HG02938 (cell line): ENCODE results near the gene PLD1.
"Not testable (repeated sequence)": the region's sequence is repeated elsewhere in the genome, so short reads cannot be mapped to it uniquely, and the experiment has no call there.

Experiments
- ATAC-seq: cut with Tn5 transposase; IDR thresholded peaks from one replicate; pipeline ENCODE4 v1.9.1; 2021; ENCODE audit warnings: mild to moderate bottlenecking, moderate library complexity; ENCODE audit not compliant: unreplicated experiment

Gene PLD1, protein sequence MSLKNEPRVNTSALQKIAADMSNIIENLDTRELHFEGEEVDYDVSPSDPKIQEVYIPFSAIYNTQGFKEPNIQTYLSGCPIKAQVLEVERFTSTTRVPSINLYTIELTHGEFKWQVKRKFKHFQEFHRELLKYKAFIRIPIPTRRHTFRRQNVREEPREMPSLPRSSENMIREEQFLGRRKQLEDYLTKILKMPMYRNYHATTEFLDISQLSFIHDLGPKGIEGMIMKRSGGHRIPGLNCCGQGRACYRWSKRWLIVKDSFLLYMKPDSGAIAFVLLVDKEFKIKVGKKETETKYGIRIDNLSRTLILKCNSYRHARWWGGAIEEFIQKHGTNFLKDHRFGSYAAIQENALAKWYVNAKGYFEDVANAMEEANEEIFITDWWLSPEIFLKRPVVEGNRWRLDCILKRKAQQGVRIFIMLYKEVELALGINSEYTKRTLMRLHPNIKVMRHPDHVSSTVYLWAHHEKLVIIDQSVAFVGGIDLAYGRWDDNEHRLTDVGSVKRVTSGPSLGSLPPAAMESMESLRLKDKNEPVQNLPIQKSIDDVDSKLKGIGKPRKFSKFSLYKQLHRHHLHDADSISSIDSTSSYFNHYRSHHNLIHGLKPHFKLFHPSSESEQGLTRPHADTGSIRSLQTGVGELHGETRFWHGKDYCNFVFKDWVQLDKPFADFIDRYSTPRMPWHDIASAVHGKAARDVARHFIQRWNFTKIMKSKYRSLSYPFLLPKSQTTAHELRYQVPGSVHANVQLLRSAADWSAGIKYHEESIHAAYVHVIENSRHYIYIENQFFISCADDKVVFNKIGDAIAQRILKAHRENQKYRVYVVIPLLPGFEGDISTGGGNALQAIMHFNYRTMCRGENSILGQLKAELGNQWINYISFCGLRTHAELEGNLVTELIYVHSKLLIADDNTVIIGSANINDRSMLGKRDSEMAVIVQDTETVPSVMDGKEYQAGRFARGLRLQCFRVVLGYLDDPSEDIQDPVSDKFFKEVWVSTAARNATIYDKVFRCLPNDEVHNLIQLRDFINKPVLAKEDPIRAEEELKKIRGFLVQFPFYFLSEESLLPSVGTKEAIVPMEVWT

DNA sequence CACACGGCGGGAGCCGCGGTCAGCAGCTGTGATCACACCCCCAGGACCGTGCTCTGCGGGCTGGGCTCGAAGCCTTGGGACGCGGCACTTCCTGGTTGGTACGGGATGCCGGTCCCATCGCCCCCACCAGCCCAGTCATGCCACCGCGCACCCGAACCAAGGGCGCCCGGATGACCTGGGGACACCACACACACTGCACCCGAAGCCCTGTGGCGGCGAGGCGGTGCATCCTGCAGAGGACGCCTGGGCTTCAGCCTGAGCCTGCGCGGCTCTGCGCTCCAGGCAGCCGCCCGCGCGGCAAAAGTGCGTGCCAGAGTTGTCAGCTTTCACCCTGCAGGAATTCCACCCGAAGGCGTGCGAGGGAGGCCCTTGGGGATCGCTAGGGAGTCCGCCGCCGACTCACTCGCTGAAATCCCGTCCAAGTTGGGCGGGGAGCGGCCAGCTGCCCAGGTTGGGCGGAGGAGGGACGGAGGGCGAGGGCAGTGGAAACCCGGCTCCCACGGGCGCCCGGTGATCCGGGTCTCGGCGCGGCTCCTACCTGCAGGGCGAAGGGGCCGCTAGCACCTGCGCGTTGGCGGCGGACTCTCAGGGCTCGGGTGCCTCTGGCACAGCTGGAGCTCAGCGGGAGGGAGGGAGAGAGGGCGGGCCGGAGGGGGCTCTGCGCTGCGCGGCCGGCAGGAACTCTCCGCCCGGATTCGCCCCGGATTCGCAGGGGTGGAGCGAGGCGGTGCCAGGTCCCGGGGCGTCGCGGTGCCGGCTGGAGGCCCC, at the start of gene PLD1:
PLD1 (minus strand) TSS at position 623 of the 768 bp plus-strand sequence. CDS start 72,432 bp downstream, outside the sequence.
- ATAC-seq = peak; percentile 48

- ATAC-seq = not testable (repeated sequence)
Observed at GRCh38 chr3:171858770-171859169, 48.5 kb upstream of the PLD1 start.

- ATAC-seq = no peak
Observed at GRCh38 chr3:171854649-171855305, 44.5 kb upstream of the PLD1 start.

DNA sequence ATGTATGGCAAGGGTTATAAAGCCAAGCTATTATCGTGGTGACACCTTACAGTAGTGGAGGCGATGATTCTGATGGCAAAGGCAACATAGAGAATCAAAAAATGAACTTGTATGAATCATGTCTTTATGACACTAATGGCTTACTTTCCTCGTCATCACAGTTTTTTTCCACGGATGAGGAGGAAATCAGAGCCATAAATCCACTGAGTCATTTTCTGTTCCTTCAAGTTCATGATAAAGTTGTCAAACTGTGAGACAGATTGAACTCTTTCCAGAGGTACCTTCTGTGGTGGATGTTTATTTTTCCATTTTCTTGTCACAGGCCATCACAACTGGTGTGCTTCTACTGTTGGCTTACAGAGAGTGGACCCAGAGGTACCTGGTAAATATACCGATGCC, 41.4 kb upstream of the PLD1 start:
- ATAC-seq = no peak

DNA sequence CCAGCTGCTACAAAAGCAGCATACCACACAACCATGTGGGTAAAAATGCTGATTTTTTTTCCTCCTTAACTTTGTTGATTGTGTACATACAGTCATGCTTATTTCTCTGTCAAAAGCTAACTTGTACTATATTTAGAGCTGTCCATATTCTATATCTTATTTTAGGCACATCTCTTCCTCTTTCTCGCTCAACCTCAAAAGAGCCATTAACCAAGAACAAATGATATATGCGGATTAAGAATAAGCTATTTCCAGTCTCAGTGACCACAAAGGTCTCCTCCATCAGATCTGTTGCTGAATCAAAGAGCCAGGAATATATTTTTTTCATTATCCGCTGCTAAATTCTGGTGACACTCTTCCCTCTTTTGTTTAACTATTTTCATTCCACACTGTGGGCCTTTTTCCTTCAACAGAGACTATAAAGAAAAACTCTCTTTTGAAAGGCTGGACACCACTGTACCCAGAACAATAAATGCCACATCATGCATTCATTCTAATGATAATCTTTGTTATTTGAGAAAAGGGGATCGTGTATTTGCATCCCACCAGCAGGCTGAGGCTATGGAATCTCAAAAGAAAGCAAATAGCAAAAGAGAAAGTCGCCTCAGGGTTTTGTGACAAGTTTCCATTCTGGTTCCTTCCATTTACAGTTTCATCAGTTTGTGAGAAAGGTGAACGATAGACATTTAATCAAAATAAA, 40.8 kb upstream of the PLD1 start:
- ATAC-seq = no peak

GRCh38 chr3:171850320-171850959, 40.2 kb upstream of the PLD1 start:
- ATAC-seq = no peak

DNA sequence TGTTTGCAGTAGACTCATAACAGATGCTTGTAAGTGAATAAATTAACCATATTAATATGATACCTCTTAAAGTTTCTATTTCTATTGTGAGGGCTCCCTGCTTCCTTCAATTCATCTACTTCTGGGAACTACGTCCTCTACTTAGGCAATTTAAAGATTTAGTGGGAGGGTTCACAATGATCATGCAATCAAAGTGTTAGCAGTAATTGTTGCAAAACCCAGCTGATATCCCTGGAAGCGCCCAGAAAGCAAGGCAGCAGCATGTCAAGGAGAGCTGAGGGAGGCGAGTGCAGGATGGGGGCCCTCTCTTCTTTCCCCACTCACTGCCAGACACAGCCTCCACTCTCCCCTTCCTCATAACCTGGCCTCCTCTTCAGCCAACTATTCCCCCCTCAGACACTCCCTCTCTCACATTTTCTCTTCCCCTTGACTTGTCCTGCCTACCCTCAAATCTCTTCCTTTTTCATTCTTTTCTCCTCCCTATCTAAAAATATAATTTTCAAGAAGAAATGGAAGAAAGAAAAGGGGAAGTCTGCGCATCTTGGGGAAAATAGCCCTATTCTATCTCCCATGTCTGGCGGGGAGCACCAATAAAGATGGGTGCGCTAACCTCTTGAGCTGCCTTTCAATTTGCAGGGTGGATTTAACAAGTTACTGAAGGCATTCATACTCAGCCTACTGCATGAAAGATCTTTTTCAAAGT, 39.5 kb upstream of the PLD1 start:
- ATAC-seq = no peak

DNA sequence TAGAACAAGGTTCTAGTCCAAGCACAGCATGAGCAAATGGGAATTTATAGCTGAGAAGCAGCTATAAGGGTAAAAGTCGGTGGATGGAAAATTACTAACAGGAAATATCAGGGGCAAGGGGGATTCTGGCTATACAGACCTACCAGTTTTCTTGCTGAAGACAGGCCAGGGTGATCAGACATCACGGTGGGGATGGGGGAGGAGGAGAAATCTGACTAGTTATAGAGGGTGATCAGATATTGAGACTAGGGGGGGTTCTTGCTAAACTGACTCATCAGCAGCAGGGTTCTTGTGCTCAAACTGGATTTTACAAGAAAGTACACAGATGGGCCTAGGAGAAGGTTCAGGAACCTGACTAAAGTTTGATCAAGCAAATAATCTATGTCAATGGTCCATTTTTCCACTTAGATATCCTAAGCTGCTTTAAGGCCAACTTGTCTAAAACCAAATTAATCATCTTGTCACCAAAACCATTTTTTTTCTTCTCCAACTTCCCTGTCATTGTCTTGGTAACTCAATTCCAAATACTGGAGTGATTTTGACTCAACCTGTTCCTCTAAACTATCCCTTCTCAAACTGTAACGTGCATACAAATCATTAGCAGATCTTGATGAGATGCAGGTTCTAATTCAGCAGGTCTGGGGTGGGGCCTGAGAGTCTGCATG, 37.4 kb upstream of the PLD1 start:
- no peak for ATAC-seq

- no peak for ATAC-seq
Observed at GRCh38 chr3:171847133-171847532, 36.9 kb upstream of the PLD1 start.

DNA sequence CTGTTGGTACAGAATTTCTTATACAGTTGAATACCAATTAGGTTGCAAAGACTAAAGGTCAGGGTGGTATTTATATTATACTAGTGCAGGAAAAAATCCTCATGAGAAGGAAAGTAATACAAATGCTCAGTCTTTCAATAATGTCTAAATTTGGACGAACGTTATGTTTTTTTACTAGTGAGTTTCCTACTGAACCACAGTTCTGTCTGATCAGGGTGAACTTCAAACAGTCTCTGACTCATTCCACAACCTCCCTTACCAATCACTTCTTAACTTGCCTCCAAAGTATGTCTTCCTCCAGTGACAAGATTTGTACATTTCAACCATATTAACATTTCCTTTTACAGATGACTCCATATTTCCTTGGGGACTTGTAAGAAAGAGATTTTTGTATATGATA, 36.3 kb upstream of the PLD1 start:
- ATAC-seq = peak; percentile 97

- ATAC-seq = no peak
Observed at GRCh38 chr3:171845481-171846284, 35.4 kb upstream of the PLD1 start.

- no peak for ATAC-seq
Observed at GRCh38 chr3:171844873-171845272, 34.6 kb upstream of the PLD1 start.

DNA sequence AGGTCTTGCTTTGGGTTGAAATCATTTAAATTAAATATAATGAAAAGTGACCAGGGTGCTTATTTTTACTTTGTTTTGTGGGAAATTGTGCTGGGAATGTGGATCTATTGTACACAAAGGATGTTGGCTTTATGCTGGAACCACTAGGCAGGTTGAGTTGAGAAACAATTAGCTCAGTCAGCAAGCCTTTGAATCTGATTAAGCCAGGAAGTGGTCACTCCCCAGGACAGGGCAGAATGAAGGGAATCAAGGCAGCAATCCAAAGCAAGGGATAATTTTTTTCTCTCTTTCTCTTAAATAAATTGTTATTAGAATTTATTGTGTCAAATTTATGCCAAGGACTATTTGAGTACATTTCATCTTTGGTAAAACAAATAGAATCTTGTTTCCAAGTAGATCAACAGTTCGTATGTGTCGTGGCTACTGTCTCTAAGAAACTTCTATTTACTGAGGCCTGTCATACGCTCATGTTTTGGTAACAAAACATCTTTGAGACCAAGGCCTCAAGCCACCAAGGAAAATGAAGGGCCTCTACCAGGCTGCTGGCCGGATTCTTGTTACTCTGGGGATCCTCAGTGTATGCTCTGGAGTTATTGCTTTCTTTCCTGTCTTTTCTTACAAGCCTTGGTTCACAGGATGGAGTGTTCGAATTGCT, 32.7 kb upstream of the PLD1 start, which contains the start of gene TMEM212:
TMEM212 (plus strand) TSS at position 486 of the 655 bp plus-strand sequence; CDS start at position 521, 35 bp downstream.
- no peak for ATAC-seq

GRCh38 chr3:171841620-171842000, 31.3 kb upstream of the PLD1 start:
- ATAC-seq = no peak

DNA sequence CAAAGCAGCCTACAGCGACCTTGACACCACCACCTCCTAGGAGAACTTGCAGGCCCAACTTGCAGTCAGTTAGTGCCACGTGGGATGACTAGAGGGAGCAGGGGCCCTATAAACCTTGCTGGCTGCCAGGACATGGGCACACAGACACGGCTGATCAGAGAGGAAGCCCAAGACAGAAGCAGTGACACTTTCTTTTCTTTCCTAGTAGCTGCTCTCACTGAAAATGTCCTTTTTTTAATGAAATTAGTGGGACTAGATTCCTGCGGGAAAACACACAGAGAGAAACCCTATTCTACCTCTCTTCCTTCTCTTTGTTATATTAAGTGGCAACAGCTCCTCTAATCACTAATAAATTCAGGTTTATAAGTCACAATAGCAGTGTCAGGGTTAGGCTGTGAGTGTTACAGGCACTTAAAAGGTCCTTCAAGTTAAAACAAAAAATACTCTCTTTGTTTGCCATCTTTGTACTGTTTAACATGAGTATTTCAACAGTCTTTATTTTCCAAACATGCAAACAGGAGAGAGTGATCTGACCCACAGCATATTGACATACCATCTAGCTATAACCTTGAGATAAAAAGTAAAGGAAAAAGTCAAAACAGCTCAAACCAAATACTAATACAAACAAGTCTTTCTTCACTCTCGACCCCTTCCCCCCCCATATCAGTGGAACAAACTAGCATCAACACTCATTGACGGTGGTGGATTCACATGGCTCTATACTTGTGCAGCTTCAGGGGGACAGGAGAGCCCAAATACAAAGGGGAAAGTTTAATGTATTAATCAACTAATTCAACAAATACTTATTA, 30.7 kb upstream of the PLD1 start:
- no peak for ATAC-seq

- no peak for ATAC-seq
Observed at GRCh38 chr3:171840445-171840810, 30.1 kb upstream of the PLD1 start.
